HEK293 (cell line): ENCODE results near the gene PAF1.

Source experiments
- CTCF ChIA-PET: fragments of 350-600 bp; formaldehyde crosslinking; extraction: SDS; loops from one replicate; lab custom pipeline; 2021; ENCODE audit warnings: antibody characterized with exemption; lab: Yijun Ruan, JAX
- POLR2A ChIA-PET: fragments of 300-600 bp; formaldehyde crosslinking; extraction: SDS; loops from one replicate; lab custom pipeline; 2020; ENCODE audit warnings: antibody characterized with exemption, inconsistent platforms; lab: Yijun Ruan, JAX
- H3K27ac ChIP-seq: fragments of 200-500 bp; sonication (Bioruptor generic); 2 replicates; pipeline ENCODE4 v1.5.1; 2014; ENCODE audit warnings: low read depth, low read length, control low read depth, inconsistent platforms; ENCODE audit errors: extremely low read depth
- H3K36me3 ChIP-seq, 2 experiments: fragments of 200-500 bp in 1 of 2; sonication (Bioruptor generic) in 1 of 2; 1 replicate in 1 of 2; 2 replicates in 1 of 2; pipeline ENCODE4 v1.5.1; 2014 to 2017; ENCODE audit warnings: inconsistent platforms in 2 of 2, low read length in 2 of 2; ENCODE audit not compliant: control insufficient read depth in 2 of 2, insufficient read depth in 1 of 2
- H3K4me1 ChIP-seq: fragments of 200-500 bp; sonication (Bioruptor generic); 2 replicates; pipeline ENCODE4 v1.5.1; 2014; ENCODE audit warnings: mild to moderate bottlenecking, low read length, inconsistent platforms; ENCODE audit not compliant: control insufficient read depth, insufficient read depth
- H3K4me3 ChIP-seq: 2 replicates; pipeline ENCODE4 v1.5.1; 2011; ENCODE audit warnings: low read depth, mild to moderate bottlenecking, control low read depth, low read length, moderate library complexity
- H3K9me3 ChIP-seq: fragments of 200-500 bp; sonication (Bioruptor generic); 2 replicates; pipeline ENCODE4 v1.5.1; 2014; ENCODE audit warnings: low read depth, low read length, inconsistent platforms; ENCODE audit not compliant: control insufficient read depth, insufficient read depth
- HOXC10 ChIP-seq: sonication (generic); formaldehyde crosslinking; IDR thresholded peaks from 2 replicates; pipeline ENCODE4 v1.8.1; 2023; ENCODE audit warnings: mild to moderate bottlenecking, missing genetic modification reagents
- KLF16 ChIP-seq: fragments of 450-650 bp; formaldehyde crosslinking; IDR thresholded peaks from 2 replicates; pipeline ENCODE4 v1.5.1; 2017; ENCODE audit warnings: missing biosample characterization, missing genetic modification characterization
- KLF17 ChIP-seq: fragments of 450-650 bp; formaldehyde crosslinking; IDR thresholded peaks from 2 replicates; pipeline ENCODE4 v1.5.1; 2016; ENCODE audit warnings: missing biosample characterization, missing genetic modification characterization
- OSR2 ChIP-seq: fragments of 450-650 bp; formaldehyde crosslinking; IDR thresholded peaks from 2 replicates; pipeline ENCODE4 v1.5.1; 2016; ENCODE audit warnings: missing biosample characterization, missing genetic modification characterization
- RBAK ChIP-seq: fragments of 450-650 bp; formaldehyde crosslinking; IDR thresholded peaks from 2 replicates; pipeline ENCODE4 v1.5.1; 2016; ENCODE audit warnings: missing biosample characterization, missing genetic modification characterization
- TCF7L2 ChIP-seq: IDR thresholded peaks from 2 replicates; pipeline ENCODE4 v1.6.1; 2011; ENCODE audit warnings: low read depth, mild to moderate bottlenecking, inconsistent platforms, low read length, moderate library complexity, borderline replicate concordance
- TRIM28 ChIP-seq: IDR thresholded peaks from 2 replicates; pipeline ENCODE4 v1.6.1; 2011; ENCODE audit warnings: low read length, control low read depth, borderline replicate concordance
- WT1 ChIP-seq: fragments of 450-650 bp; formaldehyde crosslinking; IDR thresholded peaks from 2 replicates; pipeline ENCODE4 v1.5.1; 2016; ENCODE audit warnings: missing biosample characterization, missing genetic modification characterization
- ZBTB7A ChIP-seq: fragments of 450-650 bp; formaldehyde crosslinking; IDR thresholded peaks from 2 replicates; pipeline ENCODE4 v1.5.1; 2016; ENCODE audit warnings: low read depth, missing biosample characterization, missing genetic modification characterization
- ZEB2 ChIP-seq: fragments of 450-650 bp; formaldehyde crosslinking; IDR thresholded peaks from 2 replicates; pipeline ENCODE4 v1.5.1; 2016; ENCODE audit warnings: missing biosample characterization, missing genetic modification characterization
- ZFP3 ChIP-seq: fragments of 450-650 bp; formaldehyde crosslinking; IDR thresholded peaks from 2 replicates; pipeline ENCODE4 v1.5.1; 2016; ENCODE audit warnings: low read depth, missing biosample characterization, missing genetic modification characterization
- ZFP37 ChIP-seq: fragments of 450-650 bp; formaldehyde crosslinking; IDR thresholded peaks from 2 replicates; pipeline ENCODE4 v1.5.1; 2016; ENCODE audit warnings: missing biosample characterization, missing genetic modification characterization
- ZNF112 ChIP-seq: fragments of 450-650 bp; formaldehyde crosslinking; IDR thresholded peaks from 2 replicates; pipeline ENCODE4 v1.5.0; 2017; ENCODE audit warnings: missing biosample characterization, missing genetic modification characterization
- ZNF16 ChIP-seq: fragments of 450-650 bp; formaldehyde crosslinking; IDR thresholded peaks from 2 replicates; pipeline ENCODE4 v1.5.1; 2016; ENCODE audit warnings: low read depth, missing biosample characterization, missing genetic modification characterization
- ZNF23 ChIP-seq: fragments of 450-650 bp; formaldehyde crosslinking; IDR thresholded peaks from 2 replicates; pipeline ENCODE4 v1.5.1; 2016; ENCODE audit warnings: missing biosample characterization, missing genetic modification characterization, borderline replicate concordance
- ZNF248 ChIP-seq: fragments of 450-650 bp; formaldehyde crosslinking; IDR thresholded peaks from 2 replicates; pipeline ENCODE4 v1.5.1; 2017; ENCODE audit warnings: missing biosample characterization, missing genetic modification characterization
- ZNF354C ChIP-seq: fragments of 450-650 bp; formaldehyde crosslinking; IDR thresholded peaks from 2 replicates; pipeline ENCODE4 v1.5.1; 2016; ENCODE audit warnings: missing biosample characterization, missing genetic modification characterization, low read depth, borderline replicate concordance
- ZNF416 ChIP-seq: fragments of 450-650 bp; formaldehyde crosslinking; IDR thresholded peaks from 2 replicates; pipeline ENCODE4 v1.5.1; 2016; ENCODE audit warnings: missing biosample characterization, missing genetic modification characterization
- ZNF529 ChIP-seq: fragments of 450-650 bp; formaldehyde crosslinking; IDR thresholded peaks from 2 replicates; pipeline ENCODE4 v1.5.1; 2017; ENCODE audit warnings: missing genetic modification characterization, missing biosample characterization; ENCODE audit not compliant: insufficient replicate concordance
- ZNF561 ChIP-seq: fragments of 450-650 bp; IDR thresholded peaks from 2 replicates; pipeline ENCODE4 v1.5.1; 2018; ENCODE audit warnings: missing biosample characterization, missing genetic modification characterization, borderline replicate concordance
- ZNF596 ChIP-seq: fragments of 450-650 bp; IDR thresholded peaks from 2 replicates; pipeline ENCODE4 v1.5.0; 2018; ENCODE audit warnings: missing biosample characterization, mild to moderate bottlenecking, missing genetic modification characterization, moderate library complexity
- ZNF621 ChIP-seq: fragments of 450-650 bp; formaldehyde crosslinking; IDR thresholded peaks from 2 replicates; pipeline ENCODE4 v1.5.1; 2017; ENCODE audit warnings: missing biosample characterization, missing genetic modification characterization
- ZNF626 ChIP-seq: fragments of 450-650 bp; sonication (Bioruptor Pico); formaldehyde crosslinking; IDR thresholded peaks from 2 replicates; pipeline ENCODE4 v1.5.1; 2018; ENCODE audit warnings: missing biosample characterization, missing genetic modification characterization, inconsistent platforms
- ZNF629 ChIP-seq: fragments of 450-650 bp; formaldehyde crosslinking; IDR thresholded peaks from 2 replicates; pipeline ENCODE4 v1.5.1; 2017; ENCODE audit warnings: missing biosample characterization, missing genetic modification characterization
- ZNF645 ChIP-seq: fragments of 450-650 bp; formaldehyde crosslinking; IDR thresholded peaks from 2 replicates; pipeline ENCODE4; 2016; ENCODE audit warnings: missing biosample characterization, missing genetic modification characterization
- ZNF837 ChIP-seq: fragments of 450-650 bp; formaldehyde crosslinking; IDR thresholded peaks from 2 replicates; pipeline ENCODE4 v1.5.1; 2016; ENCODE audit warnings: missing biosample characterization, missing genetic modification characterization
- ZSCAN16 ChIP-seq: fragments of 450-650 bp; formaldehyde crosslinking; IDR thresholded peaks from 2 replicates; pipeline ENCODE4 v1.5.1; 2016; ENCODE audit warnings: missing biosample characterization, missing genetic modification characterization
- TF ChIP-seq, protein P1 (sequence below): fragments of 450-650 bp; formaldehyde crosslinking; IDR thresholded peaks from 2 replicates; pipeline ENCODE4 v1.5.1; 2017; ENCODE audit warnings: missing biosample characterization, missing genetic modification characterization
- TF ChIP-seq, protein P2 (sequence below): fragments of 450-650 bp; formaldehyde crosslinking; IDR thresholded peaks from 2 replicates; pipeline ENCODE4 v1.5.1; 2016; ENCODE audit warnings: missing biosample characterization, missing genetic modification characterization

PAF1 gene

DNA sequence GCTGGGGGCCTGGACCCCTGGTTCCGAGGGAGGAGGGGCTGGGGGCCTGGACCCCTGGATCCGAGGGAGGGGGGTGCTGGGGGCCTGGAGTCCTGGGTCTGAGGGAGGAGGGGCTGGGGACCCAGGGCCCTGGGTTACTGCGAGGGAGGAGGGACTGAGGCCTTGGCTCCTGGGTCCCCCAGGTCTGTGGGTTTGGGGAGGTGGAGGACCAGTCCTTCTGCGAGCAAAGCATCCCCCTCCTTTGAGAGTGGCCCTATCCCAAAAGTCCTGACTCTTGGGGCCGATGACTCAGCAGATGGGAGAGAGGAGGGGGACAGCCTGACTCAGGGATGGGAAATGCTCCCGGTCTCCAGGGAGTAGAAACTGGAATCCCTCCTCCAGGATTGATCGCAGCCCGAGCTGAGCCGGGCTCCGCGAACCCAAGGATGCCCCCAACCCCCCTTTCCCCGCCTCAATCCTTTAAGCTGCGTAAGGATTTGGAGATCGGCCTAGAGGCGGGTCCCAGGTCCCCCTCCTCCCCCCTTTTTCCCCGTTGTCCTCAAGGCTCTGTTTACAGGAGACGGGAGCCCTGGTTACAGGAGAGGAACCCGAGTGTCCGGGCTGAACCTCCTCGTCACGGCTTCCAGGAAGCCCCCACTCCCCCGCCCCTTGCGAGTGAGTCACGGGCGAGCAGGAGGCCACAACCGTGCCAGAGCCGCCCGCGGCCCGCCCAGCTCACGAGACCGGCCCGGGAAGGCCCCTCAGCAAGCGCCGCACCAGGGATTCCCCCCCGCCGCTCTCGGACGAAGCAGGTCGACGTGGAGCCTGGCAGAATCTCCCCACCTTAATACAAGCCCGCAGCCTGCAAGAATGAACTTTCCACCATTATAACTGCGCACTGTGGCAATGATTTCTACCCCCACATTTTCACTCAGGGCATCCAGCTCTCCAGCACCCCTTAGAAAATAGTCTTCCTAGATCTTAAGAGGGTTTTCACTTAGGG, 12.7 kb upstream of the PAF1 start (continued):
- TF ChIP-seq ZNF596 = peak; percentile 30; the same call in 1 of the 2 replicates
- TF ChIP-seq ZNF561 (tag by site-specific recombination) = peak; percentile 77; the same call in 1 of the 2 replicates
- no peak for TF ChIP-seq HOXC10 (CRISPR knock-in tag)
- TF ChIP-seq ZNF248 = 0 out of 2 replicates have a peak, but pooled peaks have one; percentile 30

DNA sequence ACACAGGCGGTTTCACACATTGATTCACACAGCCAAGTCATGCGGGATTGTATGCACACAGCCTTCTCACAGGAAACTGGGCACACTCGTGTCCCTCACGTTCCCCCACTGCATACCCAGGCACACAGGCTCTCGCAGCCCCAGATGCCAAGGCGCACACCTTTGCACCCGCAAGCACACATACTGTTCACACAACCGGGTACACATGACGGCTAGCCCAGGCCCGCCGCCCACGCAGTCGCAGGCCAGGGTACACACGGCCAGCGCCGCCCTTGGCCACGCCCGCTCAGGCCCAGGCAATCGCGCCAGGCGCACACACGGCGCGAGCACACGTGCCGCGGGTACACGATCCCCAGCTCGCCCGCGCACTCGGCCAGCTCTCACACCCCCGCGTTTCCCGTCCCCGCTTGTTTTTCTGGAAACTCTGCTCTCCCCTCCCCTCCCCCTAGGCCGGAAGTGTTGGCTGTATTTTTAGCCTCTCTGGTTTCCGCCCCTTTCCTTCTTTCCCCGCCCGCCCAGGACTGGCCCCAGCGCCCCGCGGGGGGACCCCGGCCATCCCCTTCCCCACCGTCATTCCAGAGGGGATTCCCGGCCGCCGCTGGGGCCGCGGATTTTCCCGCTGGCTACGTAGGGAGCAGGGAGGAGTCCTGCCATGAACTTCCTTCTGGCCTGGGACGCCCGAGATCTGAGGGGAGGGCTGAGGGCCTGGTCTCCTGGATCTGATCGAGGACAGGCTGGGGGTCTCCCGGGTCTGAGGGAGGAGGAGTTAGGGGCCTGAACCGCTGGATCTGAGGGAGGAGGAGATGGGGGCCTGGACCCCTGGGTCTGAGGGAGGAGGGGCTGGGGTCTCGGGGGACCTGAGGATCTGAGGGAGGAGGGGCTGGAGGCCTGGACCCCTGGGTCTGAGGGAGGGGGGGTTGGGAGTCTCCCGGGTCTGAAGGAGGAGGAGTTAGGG, 11.7 kb upstream of the PAF1 start:
- Histone ChIP-seq H3K4me3 (peak overlapping the region; percentile 34), H3K4me1 (peaks cover 34% of the 10 kb centered on the region), H3K36me3 (peaks cover 4 to 9% of the 10 kb centered on the region in 2 experiments), H3K27ac (peak overlapping the region; percentile 93), H3K9me3 (no peaks in the 10 kb centered on the region)
- POLR2A ChIA-PET = interaction anchor here (0.6 to 11.2 kb wide), 7 partner anchors 9 to 1040 kb away, joined by 3 to 175 read pairs (median 5); partner anchors contain the start of genes MED29, PAF1, PLEKHG2 and RPS16
- CTCF ChIA-PET = interaction anchor here (0.9 to 3.7 kb wide), 5 partner anchors 9 to 12 kb away, joined by 3 to 63 read pairs (median 10); partner anchors contain the start of genes MED29, PAF1 and PLEKHG2
- TF ChIP-seq ZNF416 (tag by site-specific recombination) (no peak), ZNF629 (peak; percentile 76), ZNF112 (tag by site-specific recombination) (no peak), TRIM28 (no peak), KLF16 (tag by site-specific recombination) (peak; percentile 96), ZSCAN16 (tag by site-specific recombination) (peak; percentile 72), ZNF354C (tag by site-specific recombination) (no peak), ZNF23 (no peak; the same call in 1 of the 2 replicates), ZBTB7A (tag by site-specific recombination) (no peak; the same call in 1 of the 2 replicates), KLF17 (tag by site-specific recombination) (peak; percentile 94), ZNF621 (tag by site-specific recombination) (no peak), RBAK (no peak), ZEB2 (tag by site-specific recombination) (peak; percentile 91; the same call in 1 of the 2 replicates), ZNF837 (tag by site-specific recombination) (peak; percentile 65; the same call in 1 of the 2 replicates), TCF7L2 (no peak), ZNF529 (no peak), ZNF645 (tag by site-specific recombination) (no peak), ZNF16 (tag by site-specific recombination) (no peak), OSR2 (no peak), ZNF626 (tag by site-specific recombination) (no peak), ZFP3 (tag by site-specific recombination) (no peak), WT1 (tag by site-specific recombination) (peak; percentile 43), ZFP37 (peak; percentile 95)
- TF ChIP-seq, protein P1, sequence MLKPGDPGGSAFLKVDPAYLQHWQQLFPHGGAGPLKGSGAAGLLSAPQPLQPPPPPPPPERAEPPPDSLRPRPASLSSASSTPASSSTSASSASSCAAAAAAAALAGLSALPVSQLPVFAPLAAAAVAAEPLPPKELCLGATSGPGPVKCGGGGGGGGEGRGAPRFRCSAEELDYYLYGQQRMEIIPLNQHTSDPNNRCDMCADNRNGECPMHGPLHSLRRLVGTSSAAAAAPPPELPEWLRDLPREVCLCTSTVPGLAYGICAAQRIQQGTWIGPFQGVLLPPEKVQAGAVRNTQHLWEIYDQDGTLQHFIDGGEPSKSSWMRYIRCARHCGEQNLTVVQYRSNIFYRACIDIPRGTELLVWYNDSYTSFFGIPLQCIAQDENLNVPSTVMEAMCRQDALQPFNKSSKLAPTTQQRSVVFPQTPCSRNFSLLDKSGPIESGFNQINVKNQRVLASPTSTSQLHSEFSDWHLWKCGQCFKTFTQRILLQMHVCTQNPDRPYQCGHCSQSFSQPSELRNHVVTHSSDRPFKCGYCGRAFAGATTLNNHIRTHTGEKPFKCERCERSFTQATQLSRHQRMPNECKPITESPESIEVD = no peak; the same call in 1 of the 2 replicates
- TF ChIP-seq, protein P2, sequence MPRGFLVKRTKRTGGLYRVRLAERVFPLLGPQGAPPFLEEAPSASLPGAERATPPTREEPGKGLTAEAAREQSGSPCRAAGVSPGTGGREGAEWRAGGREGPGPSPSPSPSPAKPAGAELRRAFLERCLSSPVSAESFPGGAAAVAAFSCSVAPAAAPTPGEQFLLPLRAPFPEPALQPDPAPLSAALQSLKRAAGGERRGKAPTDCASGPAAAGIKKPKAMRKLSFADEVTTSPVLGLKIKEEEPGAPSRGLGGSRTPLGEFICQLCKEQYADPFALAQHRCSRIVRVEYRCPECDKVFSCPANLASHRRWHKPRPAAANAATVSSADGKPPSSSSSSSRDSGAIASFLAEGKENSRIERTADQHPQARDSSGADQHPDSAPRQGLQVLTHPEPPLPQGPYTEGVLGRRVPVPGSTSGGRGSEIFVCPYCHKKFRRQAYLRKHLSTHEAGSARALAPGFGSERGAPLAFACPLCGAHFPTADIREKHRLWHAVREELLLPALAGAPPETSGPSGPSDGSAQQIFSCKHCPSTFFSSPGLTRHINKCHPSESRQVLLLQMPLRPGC (tag by site-specific recombination) = no peak; the same call in 1 of the 2 replicates
